GM18909 (cell line): ENCODE measurements around the gene ZNF627.
"Not testable (repeated sequence)": the region's sequence is repeated elsewhere in the genome, so short reads cannot be mapped to it uniquely, and the experiment has no call there.

Source experiments
- ATAC-seq: cut with Tn5 transposase; IDR thresholded peaks from one replicate; pipeline ENCODE4 v1.9.1; 2021; ENCODE audit warnings: mild to moderate bottlenecking; ENCODE audit not compliant: unreplicated experiment, poor library complexity

Gene ZNF627

GRCh38 chr19:11620553-11620952, 23.3 kb downstream of the ZNF627 start:
- ATAC-seq: no peak

- not testable (repeated sequence) for ATAC-seq
Measured at GRCh38 chr19:11622401-11622800, 25.1 kb downstream of the ZNF627 start.

- no peak for ATAC-seq
Measured at GRCh38 chr19:11624069-11624463, 26.8 kb downstream of the ZNF627 start.

GRCh38 chr19:11626252-11626651, 29.0 kb downstream of the ZNF627 start:
- no peak for ATAC-seq

GRCh38 chr19:11633223-11633622, 35.9 kb downstream of the ZNF627 start:
- ATAC-seq: no peak

GRCh38 chr19:11634018-11634662, 36.9 kb downstream of the ZNF627 start:
- ATAC-seq: not testable (repeated sequence)

GRCh38 chr19:11639245-11639601, 41.9 kb downstream of the ZNF627 start:
- peak; percentile 4 for ATAC-seq

GRCh38 chr19:11639602-11640471, 42.6 kb downstream of the ZNF627 start:
- peak; percentile 95 for ATAC-seq

GRCh38 chr19:11641244-11641643, 44.0 kb downstream of the ZNF627 start:
- ATAC-seq: no peak

GRCh38 chr19:11642902-11643301, 45.6 kb downstream of the ZNF627 start:
- no peak for ATAC-seq

GRCh38 chr19:11649941-11650340, 52.7 kb downstream of the ZNF627 start:
- no peak for ATAC-seq

GRCh38 chr19:11651062-11651461, 53.8 kb downstream of the ZNF627 start:
- ATAC-seq: no peak

GRCh38 chr19:11652056-11652455, 54.8 kb downstream of the ZNF627 start:
- no peak for ATAC-seq

- no peak for ATAC-seq
Measured at GRCh38 chr19:11652492-11652891, 55.2 kb downstream of the ZNF627 start.

GRCh38 chr19:11656535-11656934, 59.3 kb downstream of the ZNF627 start:
- no peak for ATAC-seq

- ATAC-seq: no peak
Measured at GRCh38 chr19:11657307-11657706, 60.0 kb downstream of the ZNF627 start.

GRCh38 chr19:11658970-11659369, 61.7 kb downstream of the ZNF627 start:
- no peak for ATAC-seq

- ATAC-seq: no peak
Measured at GRCh38 chr19:11659612-11660011, 62.3 kb downstream of the ZNF627 start.

- no peak for ATAC-seq
Measured at GRCh38 chr19:11662278-11662677, 65.0 kb downstream of the ZNF627 start.

GRCh38 chr19:11663181-11663591, 65.9 kb downstream of the ZNF627 start:
- no peak for ATAC-seq
